OCI-LY3 (cell line): Measurements from ENCODE around the gene IGSF23.
A peak's percentile ranks its signal among the peaks of the same experiment; 100 is the strongest.
"Not testable (repeated sequence)": the region's sequence is repeated elsewhere in the genome, so short reads cannot be mapped to it uniquely, and the experiment has no call there.

ENCODE experiments used
- H2AFZ ChIP-seq: fragments of 200-600, 300-600 bp; shearing (Covaris generic); 2 replicates; pipeline ENCODE4 v1.6.0; 2014; ENCODE audit warnings: antibody characterized with exemption, low read depth, low read length
- H3K27ac ChIP-seq: fragments of 200-600, 300-600 bp; sonication (generic); 2 replicates; pipeline ENCODE4 v1.5.1; 2014; ENCODE audit warnings: mild to moderate bottlenecking, low read length, moderate library complexity, mixed read lengths
- H3K27me3 ChIP-seq: fragments of 200-600, 300-600 bp; sonication (generic); 2 replicates; pipeline ENCODE4 v1.6.1; 2014; ENCODE audit warnings: low read depth, low read length, mixed read lengths
- H3K36me3 ChIP-seq: fragments of 200-600, 300-600 bp; sonication (generic); replicated peaks from 2 replicates; pipeline ENCODE3; 2014; ENCODE audit warnings: low read depth, low read length, mixed read lengths
- H3K4me1 ChIP-seq: fragments of 300-600, 200-600 bp; sonication (generic); 2 replicates; pipeline ENCODE4 v1.6.1; 2014; ENCODE audit warnings: low read length, mixed read lengths
- H3K4me2 ChIP-seq: fragments of 200-600, 300-600 bp; sonication (generic); 2 replicates; pipeline ENCODE4 v1.6.1; 2014; ENCODE audit warnings: low read length, mixed read lengths
- H3K4me3 ChIP-seq: fragments of 300-600, 200-600 bp; sonication (generic); 2 replicates; pipeline ENCODE4 v1.5.1; 2014; ENCODE audit warnings: antibody characterized with exemption, mild to moderate bottlenecking, low read length, moderate library complexity
- H3K79me2 ChIP-seq: fragments of 300-600, 200-600 bp; shearing (Covaris generic); 2 replicates; pipeline ENCODE4 v1.6.1; 2014; ENCODE audit warnings: mild to moderate bottlenecking, low read length, mixed read lengths
- H3K9ac ChIP-seq: fragments of 300-600, 200-600 bp; shearing (Covaris generic); 2 replicates; pipeline ENCODE4 v1.6.0; 2014; ENCODE audit warnings: mild to moderate bottlenecking, low read length, moderate library complexity
- H3K9me3 ChIP-seq: fragments of 200-600, 300-600 bp; shearing (Covaris generic); 2 replicates; pipeline ENCODE4 v1.6.1; 2014; ENCODE audit warnings: low read length, mixed read lengths; ENCODE audit not compliant: insufficient read depth
- H4K20me1 ChIP-seq: fragments of 200-600, 300-600 bp; sonication (generic); 2 replicates; pipeline ENCODE4 v1.6.1; 2016; ENCODE audit warnings: low read length, mixed read lengths; ENCODE audit not compliant: insufficient read depth
- EZH2phosphoT487 ChIP-seq: fragments of 200-600 bp; shearing (Covaris generic); IDR thresholded peaks from 2 replicates; pipeline ENCODE4 v1.6.1; 2018; ENCODE audit warnings: antibody characterized with exemption, mixed run types, low read depth
- TF ChIP-seq, protein P1 (sequence below): fragments of 200-600, 300-600 bp; sonication (generic); IDR thresholded peaks from 2 replicates; pipeline ENCODE4 v1.5.1; 2014; ENCODE audit warnings: antibody characterized with exemption, low read length, low read depth

The IGSF23 gene

DNA sequence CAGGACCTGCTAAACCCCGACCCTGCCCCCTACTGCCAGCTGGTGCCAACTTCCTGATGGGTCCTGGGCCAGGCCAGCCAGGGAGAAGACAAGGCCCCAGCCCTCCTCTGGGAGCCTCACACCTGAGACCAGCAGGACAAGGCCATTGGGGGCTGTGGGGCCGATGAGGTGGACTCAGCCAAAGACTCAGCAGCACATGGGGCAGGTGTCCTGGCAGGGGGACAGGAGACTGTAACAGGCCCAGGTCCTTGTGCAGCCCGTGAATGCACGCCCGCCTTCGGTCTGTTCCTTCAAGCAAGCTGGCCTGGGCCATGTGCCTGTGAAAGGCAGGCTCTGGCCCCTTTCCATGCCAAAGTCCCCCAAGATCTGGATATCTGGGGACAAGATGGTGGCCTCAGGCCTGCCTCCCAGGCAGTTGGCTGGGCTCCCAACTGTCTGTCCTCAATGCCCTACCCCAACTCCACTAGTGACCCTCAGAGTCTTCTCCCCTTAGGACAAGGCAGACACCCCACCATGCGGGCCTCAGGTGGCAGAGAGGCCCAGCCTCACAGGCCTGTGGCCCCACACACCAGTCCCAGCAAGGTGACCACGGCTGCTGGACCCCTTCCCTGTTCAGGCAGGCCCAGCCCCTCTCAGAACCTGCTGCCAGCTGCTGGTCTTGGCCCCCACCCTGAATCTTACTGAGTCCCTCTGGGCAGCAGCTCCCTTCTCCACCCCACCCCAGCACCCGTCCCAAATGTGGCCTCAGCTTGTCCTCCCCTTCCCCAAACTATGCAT, 70.3 kb downstream of the IGSF23 start:
- Histone ChIP-seq H3K4me1 (peaks cover 40% of the 10 kb centered on the region), H3K27me3 (peaks cover 41% of the 10 kb centered on the region), H3K36me3 (no peaks in the 10 kb centered on the region), H3K9ac (no peak overlapping the region), H2AFZ (no peak overlapping the region), H3K27ac (no peak overlapping the region), H3K79me2 (no peaks in the 10 kb centered on the region), H4K20me1 (no peaks in the 10 kb centered on the region; the same call in 1 of the 2 replicates), H3K4me3 (no peak overlapping the region), H3K9me3 (no peaks in the 10 kb centered on the region), H3K4me2 (peak overlapping the region; percentile 39; the same call in 1 of the 2 replicates)
- TF ChIP-seq, protein P1, sequence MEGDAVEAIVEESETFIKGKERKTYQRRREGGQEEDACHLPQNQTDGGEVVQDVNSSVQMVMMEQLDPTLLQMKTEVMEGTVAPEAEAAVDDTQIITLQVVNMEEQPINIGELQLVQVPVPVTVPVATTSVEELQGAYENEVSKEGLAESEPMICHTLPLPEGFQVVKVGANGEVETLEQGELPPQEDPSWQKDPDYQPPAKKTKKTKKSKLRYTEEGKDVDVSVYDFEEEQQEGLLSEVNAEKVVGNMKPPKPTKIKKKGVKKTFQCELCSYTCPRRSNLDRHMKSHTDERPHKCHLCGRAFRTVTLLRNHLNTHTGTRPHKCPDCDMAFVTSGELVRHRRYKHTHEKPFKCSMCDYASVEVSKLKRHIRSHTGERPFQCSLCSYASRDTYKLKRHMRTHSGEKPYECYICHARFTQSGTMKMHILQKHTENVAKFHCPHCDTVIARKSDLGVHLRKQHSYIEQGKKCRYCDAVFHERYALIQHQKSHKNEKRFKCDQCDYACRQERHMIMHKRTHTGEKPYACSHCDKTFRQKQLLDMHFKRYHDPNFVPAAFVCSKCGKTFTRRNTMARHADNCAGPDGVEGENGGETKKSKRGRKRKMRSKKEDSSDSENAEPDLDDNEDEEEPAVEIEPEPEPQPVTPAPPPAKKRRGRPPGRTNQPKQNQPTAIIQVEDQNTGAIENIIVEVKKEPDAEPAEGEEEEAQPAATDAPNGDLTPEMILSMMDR = peak; percentile 14; the same call in 1 of the 2 replicates
- no peak for TF ChIP-seq EZH2phosphoT487

DNA sequence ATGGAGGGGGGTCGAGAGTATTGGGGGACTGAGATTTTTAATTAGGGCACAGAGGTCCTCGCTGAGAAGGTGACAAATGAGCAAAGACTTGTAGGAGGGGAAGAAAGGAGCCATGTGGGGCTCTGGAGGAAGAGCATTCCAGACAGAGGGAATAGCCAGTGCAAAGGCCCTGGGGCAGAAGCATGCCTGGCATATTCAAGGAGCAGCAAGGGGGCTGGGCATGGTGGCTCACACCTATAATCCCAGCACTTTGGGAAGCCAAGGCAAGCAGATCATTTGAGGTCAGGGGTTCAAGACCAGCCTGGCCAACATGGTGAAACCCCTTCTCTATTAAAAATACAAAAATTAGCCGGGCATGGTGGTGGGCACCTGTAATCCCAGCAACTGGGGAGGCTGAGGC, 71.0 kb downstream of the IGSF23 start:
- peaks cover 40% of the 10 kb centered on the region for H3K4me1 ChIP-seq
- not testable (repeated sequence) for H4K20me1 ChIP-seq

DNA sequence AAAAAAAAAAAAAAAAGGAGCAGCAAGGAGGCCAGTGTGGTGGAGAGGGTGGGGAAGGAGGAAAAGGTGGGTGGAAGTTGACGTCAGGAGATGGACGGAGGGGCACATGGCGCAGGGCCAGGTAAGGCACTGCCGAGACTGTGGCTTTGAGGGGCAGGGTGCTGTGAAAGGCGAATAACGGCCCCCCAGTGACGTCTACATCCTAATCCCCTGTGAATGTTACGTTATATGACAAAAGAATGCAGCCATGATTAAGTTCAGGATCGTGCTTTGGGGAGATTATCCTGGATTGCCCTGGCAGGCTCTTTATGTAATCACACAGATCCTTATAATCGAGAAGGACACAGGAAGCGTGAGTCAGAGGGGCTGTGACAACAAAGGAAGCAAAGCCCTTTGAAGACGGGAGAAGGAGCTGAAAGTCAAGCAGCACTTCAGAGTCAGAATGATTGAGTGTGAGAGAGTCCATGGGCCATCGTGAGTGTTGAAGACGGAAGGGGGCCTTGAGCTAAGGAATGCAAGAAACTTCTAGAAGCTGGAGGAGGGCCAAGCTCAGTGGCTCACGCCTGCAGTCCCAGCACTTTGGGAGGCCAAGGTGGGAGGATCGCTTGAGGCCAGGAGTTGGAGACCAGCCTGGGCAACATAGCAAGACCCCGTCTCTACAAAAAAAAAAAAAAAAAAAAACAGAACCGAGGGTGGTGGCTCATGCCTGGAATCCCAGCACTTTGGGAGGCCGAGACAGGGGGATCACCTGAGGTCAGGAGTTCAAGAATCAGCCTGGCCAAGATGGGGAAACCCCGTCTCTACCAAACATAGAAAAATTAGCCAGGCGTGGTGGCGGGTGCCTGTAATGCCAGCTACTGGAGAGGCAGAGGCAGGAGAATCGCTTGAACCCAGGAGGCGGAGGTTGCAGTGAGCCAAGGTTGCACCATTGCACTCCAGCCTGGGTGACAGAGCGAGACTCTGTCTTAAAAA, 71.8 kb downstream of the IGSF23 start:
- H3K4me3 ChIP-seq = peak overlapping the region; percentile 4
- peaks cover 4% of the 10 kb centered on the region; the same call in 1 of the 2 replicates for H4K20me1 ChIP-seq
- no peaks in the 10 kb centered on the region for H3K9me3 ChIP-seq
- H3K79me2 ChIP-seq = no peaks in the 10 kb centered on the region
- H3K4me1 ChIP-seq = peaks cover 40% of the 10 kb centered on the region
- no peak overlapping the region for H2AFZ ChIP-seq
- no peak overlapping the region for H3K9ac ChIP-seq
- no peaks in the 10 kb centered on the region for H3K36me3 ChIP-seq
- no peak overlapping the region for H3K27ac ChIP-seq
- no peak for TF ChIP-seq EZH2phosphoT487
- TF ChIP-seq, protein P1 = no peak
- H3K27me3 ChIP-seq = peaks cover 44% of the 10 kb centered on the region
- peak overlapping the region; percentile 57 for H3K4me2 ChIP-seq

More for the DNA sequence above, 71.0 kb downstream of the IGSF23 start:
- H2AFZ ChIP-seq, H3K9me3 ChIP-seq, H3K9ac ChIP-seq, H3K79me2 ChIP-seq, H3K36me3 ChIP-seq, H3K4me2 ChIP-seq, H3K4me3 ChIP-seq, H3K27ac ChIP-seq: not testable (repeated sequence)
- peaks cover 40% of the 10 kb centered on the region for H3K27me3 ChIP-seq

DNA sequence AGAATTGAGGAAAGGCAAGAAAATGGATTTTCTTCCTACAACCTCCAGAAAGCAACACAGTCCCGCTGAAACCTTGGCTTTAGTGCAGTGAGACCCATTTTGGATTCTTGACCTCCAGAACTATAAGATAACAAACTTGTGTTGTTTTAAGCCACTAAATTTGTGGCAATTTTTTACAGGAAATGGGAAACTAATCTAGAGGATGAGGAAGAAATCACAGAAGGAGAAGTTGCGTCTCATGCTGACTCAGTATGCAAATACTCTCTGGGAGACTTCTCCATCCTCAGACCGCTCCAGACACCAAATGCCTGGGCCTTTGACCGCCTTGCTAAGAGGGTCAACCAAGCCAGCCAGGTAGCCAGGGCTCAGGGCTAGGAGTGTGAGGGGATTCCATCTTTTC, 72.5 kb downstream of the IGSF23 start:
- Histone ChIP-seq H3K4me2 (peak overlapping the region; percentile 57), H4K20me1 (peaks cover 4% of the 10 kb centered on the region; the same call in 1 of the 2 replicates), H3K4me1 (peaks cover 40% of the 10 kb centered on the region), H3K27me3 (peaks cover 42% of the 10 kb centered on the region), H3K27ac (no peak overlapping the region), H3K9ac (no peak overlapping the region), H3K79me2 (no peaks in the 10 kb centered on the region), H3K4me3 (peak overlapping the region; percentile 4), H2AFZ (no peak overlapping the region), H3K36me3 (no peaks in the 10 kb centered on the region), H3K9me3 (no peaks in the 10 kb centered on the region)
- TF ChIP-seq, protein P1 = no peak
- TF ChIP-seq EZH2phosphoT487 = no peak
